NCI-H524 treated with DMSO at 0.1 percent for 48 hours (cell line): Measurements from ENCODE around the gene KCNK1.

Source experiments
- DNase-seq: peaks from one replicate; lab custom pipeline; 2025; lab: John Stamatoyannopoulos, UW

Gene KCNK1

DNA sequence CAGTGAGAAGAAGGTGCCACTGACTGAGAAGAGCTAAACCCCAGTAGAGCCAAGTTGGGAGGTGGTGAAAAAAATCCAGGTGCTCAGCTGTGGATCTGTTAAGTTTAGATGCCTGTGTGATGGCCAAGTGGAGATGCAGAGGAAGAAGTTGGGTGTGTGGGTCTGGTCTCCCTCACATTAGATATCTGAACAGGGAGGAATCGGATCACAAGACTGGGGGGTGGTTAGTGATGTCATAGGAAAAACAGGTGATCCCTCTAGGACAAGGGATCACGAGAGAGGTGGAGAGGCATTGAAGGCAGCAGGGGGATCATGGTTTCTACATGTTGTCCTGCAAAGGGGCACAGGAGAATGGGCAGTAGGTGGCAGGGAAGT, 22.6 kb downstream of the KCNK1 start:
- DNase-seq: no peak

DNA sequence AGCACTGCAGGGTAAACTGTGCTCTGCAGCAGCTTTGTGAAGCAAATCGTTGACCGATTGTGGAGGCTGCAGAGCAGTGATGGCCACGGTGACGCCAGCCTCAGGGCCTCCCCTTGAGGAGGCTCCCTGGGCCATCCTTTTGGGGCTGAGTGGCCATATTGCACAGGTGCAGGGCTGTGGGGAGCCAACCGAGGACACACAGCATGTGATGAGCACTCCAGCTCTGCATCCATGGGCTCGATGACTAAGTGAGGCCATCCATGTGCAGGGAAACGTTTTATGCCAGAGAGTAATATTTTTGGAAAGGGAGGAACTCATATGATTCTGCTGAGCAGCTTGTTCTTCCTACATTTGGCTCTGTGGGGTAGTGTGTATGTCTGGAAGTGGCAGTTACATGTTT, 24.6 kb downstream of the KCNK1 start:
- no peak for DNase-seq

DNA sequence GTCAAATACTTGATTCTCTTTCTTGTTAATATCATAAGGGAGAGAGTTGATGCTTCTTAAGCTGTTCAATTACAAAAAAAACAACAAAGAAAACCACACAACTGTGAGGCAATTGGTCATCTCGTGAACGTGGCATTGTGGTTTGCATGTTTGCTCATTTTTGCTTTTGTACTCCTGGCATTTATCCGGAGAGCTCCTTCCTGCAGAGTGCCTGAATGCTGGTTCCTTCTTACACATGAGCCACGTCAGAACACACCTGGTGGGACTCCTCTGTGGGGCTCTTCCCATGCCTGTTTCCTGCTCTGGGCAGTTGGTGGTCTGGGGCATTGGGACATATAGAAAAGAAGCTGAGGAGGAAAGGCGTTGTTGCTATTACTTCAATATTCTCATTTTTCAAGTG, 25.7 kb downstream of the KCNK1 start:
- DNase-seq: no peak

DNA sequence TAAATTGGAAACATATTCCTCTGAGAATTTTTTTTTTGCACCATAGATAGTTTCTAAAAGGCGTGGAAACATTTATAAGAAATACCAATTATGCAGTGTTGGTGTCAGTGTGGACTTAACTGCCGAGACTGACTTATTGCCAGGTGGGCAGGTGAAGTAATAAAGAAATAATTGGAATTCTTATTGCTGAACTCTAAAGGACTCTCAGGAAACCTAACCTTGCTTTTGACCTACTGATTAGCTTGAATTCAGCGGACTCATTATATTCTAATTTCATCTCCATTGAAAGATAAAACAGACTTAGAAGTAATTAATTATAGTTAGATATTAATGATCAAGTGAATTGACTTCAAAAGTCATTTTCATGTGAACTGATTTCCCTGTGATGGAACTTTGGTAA, 26.3 kb downstream of the KCNK1 start:
- no peak for DNase-seq

DNA sequence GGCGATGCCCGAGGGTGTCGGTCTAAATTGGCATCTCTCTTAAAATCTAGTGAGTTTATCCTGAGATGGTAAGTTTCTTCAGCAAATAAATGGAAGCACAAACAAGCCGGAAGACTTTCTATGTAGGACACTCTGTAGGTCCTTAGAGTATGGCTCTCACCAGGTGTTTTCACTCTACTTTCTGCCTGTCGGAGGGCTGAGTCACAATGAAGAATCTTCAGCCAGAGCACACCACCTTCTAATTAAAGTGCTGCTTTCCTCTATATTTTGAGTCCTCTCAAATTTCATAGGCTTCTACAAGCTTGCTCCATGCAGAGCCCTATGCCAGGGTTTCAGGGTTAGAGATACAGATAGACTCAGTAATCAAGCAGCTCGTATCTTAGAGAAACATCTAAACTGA, 27.1 kb downstream of the KCNK1 start:
- DNase-seq: no peak

DNA sequence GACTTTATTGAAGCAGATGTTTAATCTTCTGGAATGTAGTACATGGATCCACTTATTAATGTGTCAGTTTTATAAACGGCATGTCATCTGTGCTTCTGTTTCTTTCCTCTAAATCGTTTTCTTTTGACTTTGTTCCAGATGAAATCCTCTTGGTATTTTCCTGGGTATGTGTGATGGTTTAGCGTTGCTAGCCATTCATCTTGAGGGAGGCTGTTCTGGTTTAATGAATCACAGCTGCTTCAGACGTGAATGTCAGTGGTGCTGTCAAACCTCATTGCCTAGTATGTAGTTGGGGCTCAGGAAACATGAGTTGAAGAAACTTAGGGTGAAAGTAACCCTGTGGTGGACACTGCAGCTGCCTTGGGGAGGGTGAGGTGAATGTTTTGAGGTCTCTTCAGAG, 33.2 kb downstream of the KCNK1 start:
- DNase-seq: no peak

DNA sequence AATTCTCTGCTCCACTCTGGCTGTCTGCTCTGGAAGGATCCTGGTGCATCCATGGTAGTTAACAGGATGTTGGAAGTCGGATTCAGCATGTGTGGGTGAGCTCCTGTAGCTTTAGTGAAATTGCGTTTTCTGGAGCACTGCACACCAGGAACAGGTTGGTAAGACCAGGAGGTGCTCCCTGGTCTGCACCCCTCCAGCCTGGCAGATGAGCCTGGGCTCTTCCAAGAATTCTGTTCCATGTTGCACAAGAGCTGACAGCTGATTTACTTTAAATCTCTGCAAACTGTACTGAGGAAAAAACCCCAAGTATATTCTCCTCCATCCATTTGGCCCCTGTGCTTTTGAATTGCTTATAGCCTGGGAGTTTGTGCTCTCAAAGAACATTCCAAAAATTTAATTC, 33.7 kb downstream of the KCNK1 start:
- DNase-seq: no peak

DNA sequence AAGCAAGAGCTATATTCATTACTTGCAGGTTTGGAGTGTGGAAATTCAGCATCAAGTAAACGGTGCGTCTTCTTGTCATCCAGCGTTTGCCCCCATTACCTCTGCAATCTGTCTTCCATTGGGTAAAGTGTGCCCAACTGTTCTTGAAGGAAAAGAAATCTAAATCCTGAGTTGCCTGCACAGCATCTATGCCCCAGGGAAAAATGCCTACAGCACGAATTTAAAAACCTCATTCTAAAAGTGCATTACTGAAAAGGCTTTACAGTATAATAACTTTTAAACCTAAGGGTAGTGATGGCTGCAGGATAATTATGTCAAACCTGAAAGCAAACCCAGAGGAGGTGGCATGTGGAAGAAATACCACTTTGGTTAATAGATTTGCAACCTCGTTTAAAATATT, 37.2 kb downstream of the KCNK1 start:
- no peak for DNase-seq

DNA sequence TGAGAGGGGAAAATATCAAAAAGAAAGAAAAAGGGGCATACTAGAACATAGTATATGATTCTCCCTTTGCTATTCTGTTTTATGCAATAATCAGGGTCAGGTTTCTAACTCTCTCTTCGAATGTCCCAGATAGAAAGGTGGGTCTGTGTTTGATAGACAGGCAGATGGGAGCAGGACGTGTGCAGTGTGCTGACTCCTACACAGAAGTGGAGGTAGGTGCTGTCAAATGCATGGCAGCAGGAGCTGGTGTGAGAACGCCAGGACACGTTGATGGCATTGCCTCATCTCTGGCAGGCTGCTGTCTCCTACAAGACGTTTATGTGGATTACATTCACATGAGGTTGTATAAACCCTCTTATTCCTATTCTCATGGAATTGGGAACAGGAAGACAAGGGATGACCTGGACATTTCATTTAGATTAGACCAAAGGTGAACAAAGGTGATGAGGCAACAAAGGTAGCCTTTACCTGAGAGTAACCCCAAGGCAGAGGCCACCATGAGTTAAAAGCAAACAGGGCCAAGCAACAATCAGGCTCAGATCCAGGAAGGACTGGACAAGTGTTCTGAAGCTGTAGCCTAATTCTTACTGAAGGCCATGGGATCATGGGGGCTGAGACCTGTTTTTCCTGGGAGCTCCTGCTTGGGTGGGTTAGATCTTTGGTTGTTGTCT, 37.8 kb downstream of the KCNK1 start:
- no peak for DNase-seq

DNA sequence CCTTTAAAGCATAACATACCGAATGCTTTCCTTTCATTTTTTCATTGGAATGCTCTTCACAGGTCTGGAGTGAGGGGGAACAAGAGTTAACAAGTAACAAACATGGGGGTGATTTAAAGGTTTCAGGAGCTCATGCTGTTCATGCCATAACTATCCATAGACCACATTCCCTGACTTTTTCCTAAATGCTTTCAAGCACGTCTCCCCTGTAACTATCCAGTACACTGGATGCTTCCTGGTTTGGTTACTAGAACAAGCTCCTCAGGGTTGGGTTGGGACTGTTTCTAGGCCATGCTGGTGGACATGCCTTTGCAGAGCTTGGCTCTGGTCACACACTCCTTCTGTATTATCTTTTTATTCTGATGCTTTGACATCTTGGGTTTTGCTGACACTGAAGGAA, 38.6 kb downstream of the KCNK1 start:
- DNase-seq: no peak

DNA sequence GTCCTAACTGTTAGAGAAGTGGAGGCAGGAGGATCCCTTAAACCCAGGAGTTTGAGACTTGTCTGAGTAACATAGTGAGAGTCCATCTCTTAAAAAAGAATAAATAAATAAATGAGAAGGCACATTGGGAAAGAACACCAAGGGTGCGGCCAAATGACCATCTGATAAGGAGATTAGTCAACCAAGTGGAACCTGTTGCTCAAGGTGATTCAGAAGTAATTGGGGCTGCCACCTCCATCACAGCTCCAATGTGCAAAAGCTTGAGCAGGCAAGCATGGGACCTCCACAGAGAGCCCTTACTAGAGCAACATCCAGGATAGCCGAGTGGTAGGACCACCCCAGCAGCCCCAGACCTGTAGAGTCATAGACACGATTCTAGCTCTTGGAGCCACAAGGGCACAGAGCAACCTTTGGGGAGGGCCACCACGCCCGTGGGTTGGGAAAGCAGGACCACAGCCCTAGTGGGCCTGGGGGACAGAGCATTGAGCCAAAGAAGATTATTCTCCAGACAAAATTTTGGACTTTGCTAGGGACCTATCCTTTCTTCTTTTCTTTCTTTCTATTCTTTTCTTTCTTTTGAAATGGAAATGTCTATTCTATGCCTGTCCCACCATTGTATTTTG, 40.9 kb downstream of the KCNK1 start:
- no peak for DNase-seq

DNA sequence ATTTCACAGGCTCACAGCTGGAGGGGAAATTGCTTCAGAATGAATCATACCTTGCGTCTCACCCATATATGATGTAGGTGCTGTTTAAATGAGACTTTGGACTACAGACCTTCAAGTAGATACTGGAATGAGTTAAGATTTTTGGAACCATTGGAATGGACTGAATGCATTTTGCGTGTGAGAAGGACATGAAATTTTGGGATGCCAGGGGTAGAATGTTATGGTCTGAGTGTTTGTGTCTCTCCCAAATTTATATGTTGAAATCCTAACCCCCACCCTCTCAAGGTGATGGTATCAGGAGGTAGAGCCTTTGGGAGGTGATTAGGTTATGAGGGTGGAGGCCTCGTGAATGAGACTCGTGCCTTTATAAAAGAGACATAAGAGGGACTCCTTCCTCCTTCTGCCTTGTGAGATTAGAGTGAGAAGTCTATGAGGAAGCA, 41.4 kb downstream of the KCNK1 start:
- DNase-seq: no peak

DNA sequence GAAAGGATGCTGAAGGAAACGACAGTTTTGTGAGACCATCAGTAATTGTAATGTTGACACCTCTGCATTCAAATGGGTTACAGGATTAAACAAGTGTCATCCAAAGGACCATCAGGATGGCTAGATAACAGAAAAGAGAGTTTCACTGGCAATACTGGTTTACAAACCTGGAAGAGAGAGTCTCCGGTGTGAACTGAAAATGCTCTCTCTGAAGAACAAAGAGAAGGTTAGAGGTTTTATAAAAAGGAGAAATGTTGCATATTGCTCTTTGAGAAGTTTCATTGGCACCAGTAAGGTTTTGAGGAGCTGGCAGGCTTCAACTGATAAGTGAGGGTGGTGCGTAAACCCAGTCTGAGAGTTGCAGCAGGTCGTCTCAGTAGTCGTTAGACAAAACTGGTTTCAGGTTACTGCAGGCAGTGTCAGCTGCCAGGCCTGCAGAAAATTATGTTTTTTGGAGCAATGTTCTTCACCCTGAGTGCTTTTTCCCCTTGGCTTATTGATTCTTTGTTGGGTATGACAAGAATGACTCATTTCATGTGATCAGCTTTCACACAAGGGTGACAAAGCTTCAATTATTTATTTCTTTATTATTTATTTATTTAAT, 42.2 kb downstream of the KCNK1 start:
- DNase-seq: no peak

DNA sequence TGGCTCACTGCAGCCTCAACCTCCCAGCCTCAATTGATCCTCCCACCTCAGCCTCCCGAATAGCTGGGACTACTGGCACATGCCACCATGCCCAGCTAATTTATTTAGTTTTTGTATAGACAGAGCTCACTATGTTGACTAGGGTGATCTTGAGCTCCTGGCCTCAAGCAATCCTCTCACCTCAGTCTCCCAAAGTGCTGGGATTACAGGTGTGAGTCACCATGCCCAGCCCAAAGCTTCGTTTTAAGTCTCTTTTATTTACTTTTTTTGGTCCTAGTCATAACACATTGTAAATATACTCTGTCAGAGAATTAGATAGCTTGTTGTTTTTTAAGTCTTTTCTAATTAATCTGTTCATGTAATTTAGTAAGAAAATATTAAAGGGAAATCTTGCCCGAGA, 42.8 kb downstream of the KCNK1 start:
- DNase-seq: no peak

DNA sequence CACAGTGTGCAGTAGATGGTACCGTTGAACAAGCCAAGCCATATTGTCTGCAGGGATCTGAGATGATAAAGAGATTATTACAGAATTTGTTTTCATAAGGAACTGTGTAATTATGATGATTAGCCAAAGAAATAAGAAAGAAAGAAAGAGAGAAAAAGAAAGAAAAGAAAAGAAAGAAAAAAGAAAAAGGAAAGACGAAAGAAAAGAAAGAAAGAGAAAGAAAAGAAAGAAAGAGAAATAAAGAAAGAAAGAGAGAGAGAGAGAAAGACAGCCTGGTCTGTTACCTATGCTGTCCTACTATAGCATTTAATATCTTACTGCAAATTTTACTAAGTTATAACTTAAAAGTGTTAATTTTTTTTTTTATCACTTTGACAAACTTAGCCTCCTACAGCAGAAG, 43.6 kb downstream of the KCNK1 start:
- no peak for DNase-seq

DNA sequence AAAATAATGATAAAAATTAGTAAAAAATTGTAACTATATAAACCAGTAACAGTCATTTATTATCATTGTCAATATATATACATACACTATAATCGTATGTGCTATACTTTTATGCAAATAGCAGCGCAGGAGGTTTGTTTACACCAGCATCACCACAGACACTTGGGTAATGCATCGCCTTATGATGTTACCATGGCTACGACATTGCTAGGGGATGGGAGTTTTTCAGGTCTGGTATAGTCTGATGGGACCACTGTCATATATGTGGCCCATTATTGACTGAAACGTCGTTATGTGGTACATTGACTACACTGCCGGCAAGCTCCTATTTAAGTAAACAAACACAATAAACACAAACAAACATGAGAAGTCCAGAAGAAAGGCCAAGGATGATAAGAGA, 45.6 kb downstream of the KCNK1 start:
- DNase-seq: no peak

DNA sequence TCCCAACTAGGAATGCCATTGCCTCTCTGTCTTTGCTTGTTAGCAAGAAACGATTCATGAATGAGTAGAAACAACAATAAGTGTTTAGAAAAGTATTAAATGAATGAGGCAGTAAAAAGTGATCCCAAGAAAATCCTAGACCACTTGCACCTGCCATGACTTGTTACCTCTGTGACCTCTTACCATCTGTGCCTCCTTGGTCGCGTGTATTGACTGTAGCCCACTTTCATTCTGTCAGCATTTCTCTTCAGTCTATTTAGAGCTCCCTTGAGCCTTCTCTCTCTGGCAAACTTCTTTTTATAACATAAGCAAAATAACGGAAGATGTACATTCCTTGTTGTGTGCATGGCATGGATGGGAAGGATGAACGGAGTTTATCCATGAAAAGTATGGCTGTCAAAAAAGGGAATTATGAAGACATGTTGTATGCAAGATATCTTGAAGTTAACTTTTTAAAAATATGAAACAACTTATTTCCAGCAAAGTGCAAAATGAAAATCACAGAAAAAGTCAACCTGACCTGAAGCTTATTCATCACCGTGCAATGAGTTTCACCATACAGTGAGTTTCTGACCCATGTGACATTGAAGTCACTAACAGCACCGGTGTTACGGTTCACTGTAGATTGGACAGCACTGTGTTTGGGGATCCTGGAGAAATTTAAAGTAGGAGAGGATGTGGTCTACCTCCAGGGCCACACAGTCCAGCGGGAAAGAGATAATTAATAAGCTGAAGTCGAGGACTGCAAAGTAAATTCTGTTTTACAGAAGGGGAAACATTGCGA, 47.7 kb downstream of the KCNK1 start:
- no peak for DNase-seq

DNA sequence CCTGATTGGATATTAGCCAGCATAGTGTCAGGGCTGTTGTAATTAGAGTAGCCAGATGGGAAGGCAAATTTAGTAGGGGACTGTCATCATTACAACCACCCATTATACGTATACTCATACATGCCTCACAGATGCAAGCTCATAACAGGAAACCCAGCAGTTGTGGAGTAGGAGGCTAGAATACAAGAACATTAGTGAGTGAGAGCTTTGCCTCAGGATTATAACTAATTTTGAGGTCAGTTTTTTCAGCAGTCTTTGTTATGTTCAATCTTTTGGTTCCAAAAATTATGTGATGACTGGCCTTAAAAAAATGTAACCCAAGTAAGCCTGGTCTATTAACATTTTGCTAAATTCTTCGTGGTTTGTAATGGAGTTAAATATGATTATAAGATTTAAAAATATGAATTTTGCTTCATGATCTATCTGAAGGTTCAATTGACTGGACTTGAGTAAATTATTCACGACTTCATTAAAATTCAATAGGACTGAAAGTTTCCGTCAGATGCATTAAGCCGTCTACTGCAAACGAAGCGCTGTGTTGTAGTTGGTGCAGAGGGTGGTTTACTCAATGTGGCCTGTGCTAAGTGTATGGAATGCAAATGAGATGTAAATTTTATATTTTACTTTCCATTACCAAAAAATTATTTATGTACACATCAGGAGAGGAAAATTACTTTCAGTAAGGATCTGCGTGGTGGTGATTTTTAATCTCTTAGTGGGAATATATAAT, 48.8 kb downstream of the KCNK1 start:
- peak; percentile 90 for DNase-seq

DNA sequence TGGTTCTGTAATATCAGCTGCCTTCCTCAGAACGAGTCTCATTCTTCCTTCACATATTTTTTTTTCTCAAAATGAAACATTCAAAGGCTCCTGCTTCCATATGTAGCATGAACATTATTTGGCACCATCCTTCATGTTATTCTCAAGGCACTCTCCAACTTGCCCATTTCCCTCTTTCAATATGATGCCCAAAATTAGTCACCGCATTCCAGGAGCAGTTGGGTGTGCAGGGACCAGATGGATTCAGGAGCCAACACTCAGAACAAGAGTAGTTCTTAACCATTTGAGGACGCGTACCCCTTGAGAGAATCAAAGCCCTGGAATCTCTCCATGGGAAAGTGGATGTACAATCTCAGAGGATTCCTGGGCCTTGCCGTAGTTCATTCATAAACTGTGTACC, 50.3 kb downstream of the KCNK1 start:
- no peak for DNase-seq

DNA sequence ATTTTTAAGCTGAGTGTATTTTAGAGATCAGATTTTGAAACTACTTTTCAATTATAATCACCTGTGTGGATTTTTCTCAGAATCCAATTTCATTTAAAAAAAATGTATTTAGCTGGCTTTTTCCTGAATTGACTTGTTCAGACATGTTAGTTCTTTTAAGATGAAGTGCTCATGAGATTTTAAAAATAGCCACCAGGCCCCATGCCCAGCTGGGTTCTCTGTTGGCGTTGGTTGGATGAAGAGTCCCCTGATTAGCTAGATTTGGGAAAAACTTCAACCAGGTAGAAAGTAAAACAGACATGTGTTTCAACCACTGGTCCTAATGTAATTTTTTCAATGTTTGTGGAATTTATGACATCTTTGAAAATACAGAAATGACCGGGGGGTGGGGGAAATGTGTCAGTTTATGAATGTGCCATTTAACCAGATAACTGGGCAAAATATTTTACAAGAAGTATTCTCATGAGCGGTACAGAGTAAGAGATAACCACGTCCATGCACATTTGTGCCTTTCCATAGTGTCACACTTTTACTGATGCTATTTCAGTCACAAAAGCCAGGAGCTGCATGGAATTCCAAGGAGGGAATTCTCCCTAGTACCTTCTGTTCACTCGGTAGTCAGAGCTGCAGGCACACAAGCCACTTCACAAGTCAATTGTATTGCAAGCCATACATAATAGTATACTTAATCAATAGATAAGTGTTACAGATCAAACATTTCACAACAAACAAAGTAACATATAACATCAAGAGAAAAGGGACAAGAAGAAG, 51.1 kb downstream of the KCNK1 start:
- no peak for DNase-seq

DNA sequence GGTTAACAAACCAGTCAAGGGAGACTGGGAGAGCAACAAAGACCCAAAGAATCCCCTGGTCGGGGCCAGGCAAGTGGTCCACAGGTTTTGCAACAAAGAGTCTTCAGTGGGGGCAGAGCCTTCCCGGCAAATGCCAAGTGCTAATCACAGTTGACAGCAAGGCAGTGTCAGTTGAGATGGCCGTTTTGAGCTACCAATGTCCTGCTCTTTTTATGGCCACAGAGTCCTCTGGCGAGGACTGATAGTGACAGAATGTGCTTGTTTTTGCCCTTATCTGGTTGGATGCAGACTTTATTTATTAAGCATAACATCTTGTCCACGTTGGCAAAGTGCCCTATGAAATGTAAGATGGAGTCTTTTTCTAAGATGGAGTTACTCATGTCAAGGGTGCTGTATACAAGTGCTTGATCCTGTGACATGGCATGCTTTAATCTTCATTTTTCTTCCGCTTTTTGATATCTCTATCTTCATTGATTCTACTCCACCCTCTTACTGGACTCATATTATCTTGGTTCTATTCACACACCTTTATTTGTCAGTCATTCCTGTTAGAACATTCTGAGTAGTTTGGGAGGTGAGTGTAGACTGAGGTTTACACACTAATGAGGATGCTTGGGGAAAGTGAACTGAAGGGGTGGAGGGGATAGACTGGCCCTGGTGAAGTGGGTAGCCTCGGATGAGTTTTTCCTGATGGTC, 51.8 kb downstream of the KCNK1 start:
- no peak for DNase-seq
